Measurements from ENCODE around the gene CADPS. TPM values are rescaled to one million over a fixed set of nuclear protein-coding genes. Genes with fewer than 3 reads are reported as not detected.

Gene CADPS
- total RNA-seq, 4 donors from 2014 or later = 2.2 to 6.9 TPM; not detected in 2

DNA sequence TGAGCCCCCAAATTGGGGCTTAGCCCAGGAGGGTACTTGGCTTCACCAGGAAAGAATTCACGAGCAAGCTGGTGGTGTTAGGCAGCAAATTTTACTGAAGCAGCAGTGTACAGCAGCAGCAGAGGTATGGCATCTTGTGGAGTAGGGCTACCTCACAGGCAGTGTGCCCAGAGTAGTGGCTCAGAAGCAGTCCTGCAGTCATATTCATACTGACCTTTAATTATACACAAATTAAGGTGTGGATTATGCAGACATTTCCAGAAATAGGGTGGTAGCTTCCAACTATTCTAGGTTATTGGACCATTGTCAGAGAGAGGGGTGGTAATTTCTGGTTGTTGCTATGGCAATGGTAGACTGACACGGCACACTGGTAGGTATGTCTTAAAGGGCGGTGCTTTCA lies 20.7 kb upstream of the CADPS start:
- no peak overlapping the region for H3K4me3 ChIP-seq (ENCODE audit: low read depth, poor library complexity, severe bottlenecking)
- intact Hi-C loops (cut with DNase I; ENCODE audit: low total_unique reads) = no loop called here
- WGBS, 2 donors = 85 to 90% methylated on average over 3 of the region's 3 CpGs
- TF ChIP-seq, protein P1, sequence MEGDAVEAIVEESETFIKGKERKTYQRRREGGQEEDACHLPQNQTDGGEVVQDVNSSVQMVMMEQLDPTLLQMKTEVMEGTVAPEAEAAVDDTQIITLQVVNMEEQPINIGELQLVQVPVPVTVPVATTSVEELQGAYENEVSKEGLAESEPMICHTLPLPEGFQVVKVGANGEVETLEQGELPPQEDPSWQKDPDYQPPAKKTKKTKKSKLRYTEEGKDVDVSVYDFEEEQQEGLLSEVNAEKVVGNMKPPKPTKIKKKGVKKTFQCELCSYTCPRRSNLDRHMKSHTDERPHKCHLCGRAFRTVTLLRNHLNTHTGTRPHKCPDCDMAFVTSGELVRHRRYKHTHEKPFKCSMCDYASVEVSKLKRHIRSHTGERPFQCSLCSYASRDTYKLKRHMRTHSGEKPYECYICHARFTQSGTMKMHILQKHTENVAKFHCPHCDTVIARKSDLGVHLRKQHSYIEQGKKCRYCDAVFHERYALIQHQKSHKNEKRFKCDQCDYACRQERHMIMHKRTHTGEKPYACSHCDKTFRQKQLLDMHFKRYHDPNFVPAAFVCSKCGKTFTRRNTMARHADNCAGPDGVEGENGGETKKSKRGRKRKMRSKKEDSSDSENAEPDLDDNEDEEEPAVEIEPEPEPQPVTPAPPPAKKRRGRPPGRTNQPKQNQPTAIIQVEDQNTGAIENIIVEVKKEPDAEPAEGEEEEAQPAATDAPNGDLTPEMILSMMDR (IDR thresholded peaks at IDR 0.05) = no peak
- no peak for TF ChIP-seq POLR2A (IDR thresholded peaks at IDR 0.05)
- no peak for DNase-seq (ENCODE audit: low spot score in 2 of 2)

DNA sequence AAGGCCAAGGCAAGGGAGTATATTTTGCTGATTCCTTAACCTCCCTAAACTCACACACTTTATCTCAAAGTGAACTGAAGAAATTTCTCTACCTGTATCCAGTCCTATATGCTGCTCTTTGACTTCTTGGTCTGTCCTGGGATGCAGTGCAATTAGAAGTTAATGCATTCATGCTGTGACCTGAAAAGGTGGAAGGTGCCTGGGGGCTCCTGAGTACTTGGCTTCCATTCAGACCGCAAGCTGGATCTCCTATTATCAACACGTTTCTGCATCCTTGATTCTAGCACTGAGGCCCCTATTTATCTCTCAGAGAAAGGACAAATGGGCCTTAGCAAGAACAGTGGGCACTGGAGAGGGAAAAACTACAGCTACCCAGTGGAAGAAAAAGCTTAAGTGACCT lies 17.7 kb upstream of the CADPS start:
- no peak overlapping the region for H3K4me3 ChIP-seq (ENCODE audit: low read depth, poor library complexity, severe bottlenecking)
- TF ChIP-seq, protein P1 (IDR thresholded peaks at IDR 0.05) = no peak
- no peak for TF ChIP-seq POLR2A (IDR thresholded peaks at IDR 0.05)
- DNase-seq (ENCODE audit: low spot score in 2 of 2) = no peak
- intact Hi-C loops (cut with DNase I; ENCODE audit: low total_unique reads) = no loop called here
- 41 to 53% methylated on average over 2 of the region's 2 CpGs for WGBS, 2 donors

DNA sequence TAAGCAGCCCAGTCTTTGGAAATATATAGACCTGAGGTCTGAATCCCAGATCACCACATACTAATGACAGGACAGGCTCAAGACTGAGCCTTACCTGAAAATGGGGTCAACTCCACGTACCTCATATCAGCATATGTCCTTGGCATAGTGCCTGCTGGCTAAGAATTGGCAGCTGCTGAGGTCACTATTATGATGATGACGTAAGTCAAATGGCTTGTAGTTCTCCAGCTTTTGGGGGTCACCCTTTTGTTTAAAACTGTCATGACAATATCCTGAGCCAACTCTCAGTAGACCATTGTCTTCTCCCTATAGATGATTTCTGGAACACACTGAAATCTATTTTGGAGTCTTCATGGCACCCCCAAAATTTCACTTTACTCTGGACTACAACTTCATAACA lies 16.8 kb upstream of the CADPS start:
- no peak overlapping the region for H3K4me3 ChIP-seq (ENCODE audit: low read depth, poor library complexity, severe bottlenecking)
- no peak for TF ChIP-seq POLR2A (IDR thresholded peaks at IDR 0.05)
- TF ChIP-seq, protein P1 (IDR thresholded peaks at IDR 0.05) = no peak
- intact Hi-C loops (cut with DNase I; ENCODE audit: low total_unique reads) = no loop called here
- DNase-seq (ENCODE audit: low spot score in 2 of 2) = no peak
- 83 to 84% methylated on average over 2 of the region's 2 CpGs for WGBS, 2 donors

DNA sequence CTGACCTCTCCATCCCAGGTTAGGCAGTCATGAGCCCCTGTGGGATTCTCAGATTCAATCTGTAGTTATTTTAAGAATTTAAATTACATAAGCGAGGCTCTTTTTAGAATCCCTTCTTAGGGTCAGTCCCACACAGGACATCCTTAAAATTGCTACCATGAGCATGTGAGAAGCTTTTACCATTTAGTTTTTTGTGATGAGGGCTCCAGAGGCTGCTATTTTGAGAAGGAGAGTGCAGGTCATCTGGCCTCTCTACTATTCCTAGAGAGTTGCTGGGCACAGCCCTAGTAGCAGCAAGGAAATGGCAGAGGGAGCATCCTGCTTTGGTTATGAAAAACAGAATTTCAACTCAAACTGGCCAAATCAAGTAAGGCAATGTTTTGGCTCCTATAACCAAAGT lies 13.6 kb upstream of the CADPS start:
- 69 to 87% methylated on average over 1 of the region's 1 CpG for WGBS, 2 donors
- DNase-seq (ENCODE audit: low spot score in 2 of 2) = no peak
- H3K4me3 ChIP-seq (ENCODE audit: low read depth, poor library complexity, severe bottlenecking) = no peak overlapping the region
- TF ChIP-seq POLR2A (IDR thresholded peaks at IDR 0.05) = no peak
- TF ChIP-seq, protein P1 (IDR thresholded peaks at IDR 0.05) = no peak
- intact Hi-C loops (cut with DNase I; ENCODE audit: low total_unique reads) = no loop called here

DNA sequence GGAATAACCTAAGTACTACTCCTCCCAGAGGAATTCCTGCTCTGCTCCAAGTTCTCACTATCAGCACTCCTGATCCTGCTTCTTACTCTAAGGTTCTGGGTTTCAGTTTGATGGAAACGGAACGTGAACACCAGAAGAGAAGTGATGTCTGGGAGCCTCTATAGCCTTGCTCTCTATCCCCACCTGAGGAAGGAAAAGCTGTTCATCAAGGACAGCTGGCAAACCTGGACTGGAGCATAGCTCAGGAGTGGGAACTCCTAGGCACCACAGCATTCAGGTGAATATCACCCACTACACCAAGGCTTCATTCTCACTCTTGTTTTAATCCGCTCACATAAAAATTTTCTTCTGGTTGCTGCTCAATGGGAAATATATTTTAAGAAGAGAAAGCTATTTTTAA lies 13.0 kb upstream of the CADPS start:
- intact Hi-C loops (cut with DNase I; ENCODE audit: low total_unique reads) = no loop called here
- TF ChIP-seq, protein P1 (IDR thresholded peaks at IDR 0.05) = no peak
- TF ChIP-seq POLR2A (IDR thresholded peaks at IDR 0.05) = no peak
- H3K4me3 ChIP-seq (ENCODE audit: low read depth, poor library complexity, severe bottlenecking) = no peak overlapping the region
- WGBS, 2 donors = 32 to 33% methylated on average over 3 of the region's 3 CpGs
- DNase-seq (ENCODE audit: low spot score in 2 of 2) = no peak

DNA sequence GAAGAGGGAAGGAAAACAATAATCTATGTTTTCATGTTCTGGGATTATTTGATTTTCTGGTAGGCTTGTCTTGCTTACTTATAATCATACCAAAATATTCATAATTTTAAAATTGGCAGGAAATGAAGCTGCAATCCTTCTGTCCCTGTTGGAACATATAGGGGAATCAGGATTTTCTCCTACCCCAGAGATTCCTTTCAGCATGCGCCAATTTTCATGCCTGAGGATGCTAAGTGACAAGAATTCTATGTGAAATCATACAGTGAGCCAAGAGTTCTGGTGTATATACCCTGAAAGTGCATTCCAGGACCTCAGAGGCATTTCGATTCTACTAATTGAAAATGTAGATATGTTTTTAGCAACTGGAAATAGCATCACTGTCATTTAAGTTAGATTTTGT lies 9.9 kb upstream of the CADPS start:
- DNase-seq (ENCODE audit: low spot score in 2 of 2) = no peak
- intact Hi-C loops (cut with DNase I; ENCODE audit: low total_unique reads) = no loop called here
- WGBS, 2 donors = 58 to 65% methylated on average over 2 of the region's 2 CpGs
- TF ChIP-seq POLR2A (IDR thresholded peaks at IDR 0.05) = no peak
- TF ChIP-seq, protein P1 (IDR thresholded peaks at IDR 0.05) = no peak
- no peak overlapping the region for H3K4me3 ChIP-seq (ENCODE audit: low read depth, poor library complexity, severe bottlenecking)
